Activated CD8-positive, alpha-beta memory T cell treated with anti-CD3 and anti-CD28 coated beads for 48 hours (primary cell): Measurements from ENCODE around the gene RAB43.

Experiments used
- DNase-seq, 3 experiments: peaks; one replicate each; pipeline ENCODE4 v3.0.0-alpha.2; 2020; ENCODE audit warnings: low read depth in 2 of 3, low spot score in 2 of 3

The RAB43 gene

DNA sequence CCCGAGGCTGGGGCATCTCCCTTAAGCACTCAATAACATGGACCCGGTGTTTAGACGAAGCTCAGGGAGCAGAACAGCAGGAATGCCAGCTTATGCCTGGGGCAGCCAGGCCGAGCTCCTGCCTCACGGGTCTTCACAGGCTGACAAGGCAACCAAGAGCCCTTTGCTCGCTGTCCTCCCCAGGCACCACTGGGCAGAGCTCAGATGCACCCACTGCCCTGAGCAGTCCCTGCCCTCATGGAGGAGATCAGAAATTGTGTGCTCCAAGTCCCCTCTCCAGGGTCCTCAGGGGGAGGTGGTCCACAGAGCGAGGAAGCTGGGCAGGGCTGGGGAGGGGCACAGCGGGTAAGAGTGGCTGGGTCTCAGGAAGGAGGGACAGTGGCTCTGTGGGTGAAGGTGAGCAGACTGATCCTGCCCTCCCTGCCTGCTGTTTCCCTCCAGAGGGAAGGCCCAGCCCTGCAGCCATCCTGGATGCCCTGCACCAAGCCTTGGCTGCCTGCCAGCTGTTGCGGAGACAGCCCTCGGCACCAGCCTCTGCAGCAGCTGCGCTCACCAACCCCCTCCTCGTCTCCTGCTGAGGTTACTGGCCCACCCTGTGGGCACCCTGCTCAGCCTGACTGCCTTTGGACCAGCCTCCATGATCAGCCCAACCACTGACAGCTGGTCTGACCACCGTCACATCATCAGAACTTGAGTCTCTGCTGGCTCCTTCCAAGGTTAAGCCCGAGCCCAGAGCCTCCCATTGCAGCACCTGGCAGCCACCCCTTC lies 82.1 kb downstream of the RAB43 start:
- DNase-seq, result no peak

DNA sequence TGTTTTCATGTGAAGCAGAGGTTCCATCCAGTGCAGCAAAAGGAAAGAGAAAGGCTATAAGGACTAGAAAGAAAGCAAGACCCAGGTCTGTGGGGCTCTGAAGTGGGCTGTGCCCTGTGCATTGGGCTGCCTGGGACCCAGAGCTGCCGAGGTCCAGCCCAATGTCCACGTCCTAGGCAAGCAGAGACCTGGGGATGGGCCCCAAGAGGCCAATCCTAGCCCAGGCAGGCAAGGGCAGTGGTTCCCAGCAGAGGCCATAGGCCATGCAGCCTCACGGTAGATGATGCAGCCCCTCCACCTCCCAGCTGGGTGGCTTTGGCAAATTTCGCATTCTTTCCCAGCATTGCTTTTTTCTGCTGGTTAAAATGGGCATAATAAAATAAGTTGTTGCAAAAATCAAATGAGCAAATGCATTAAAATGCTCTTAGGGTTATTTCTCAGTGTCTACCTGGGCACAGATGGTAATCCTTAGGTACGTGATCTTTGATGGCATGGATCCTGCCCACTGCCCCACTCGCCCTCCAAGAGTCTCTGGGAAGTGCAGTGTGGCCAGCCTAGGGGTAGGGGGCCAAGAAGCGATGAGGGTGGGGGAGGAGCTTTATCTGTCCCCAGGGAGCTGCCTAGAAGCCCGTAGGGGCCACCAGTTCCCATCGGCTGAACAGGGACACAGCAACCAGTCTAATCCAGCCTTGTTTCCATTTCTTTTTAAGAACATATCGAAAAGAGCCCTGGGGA lies 83.3 kb downstream of the RAB43 start:
- DNase-seq, result no peak
